Left lung (tissue), 10 donors: ENCODE measurements around the gene CNPY1. TPM values are rescaled to one million over a fixed set of nuclear protein-coding genes. Genes with fewer than 3 reads are reported as not detected.

Experiments used
- ATAC-seq: fragments of 200-7000 bp; cut with Tn5 transposase; one replicate; pipeline ENCODE4 v1.9.1; 2020; ENCODE audit warnings: moderate library complexity
- DNase-seq, 4 donors: peaks; one replicate each; pipeline ENCODE4 v3.0.0-alpha.2; 2013 to 2020
- H3K27ac ChIP-seq, 2 donors: fragments of 200-600 bp; sonication (generic) in 1 of 2; one replicate each; pipeline versions ENCODE4 v1.5.0 to v1.8.0; 2020 to 2021
- H3K27me3 ChIP-seq, 2 donors: fragments of 200-600 bp; sonication (generic) in 1 of 2; one replicate each; pipeline versions ENCODE4 v1.5.0 to v1.8.0; 2020 to 2021
- H3K36me3 ChIP-seq, 2 donors: fragments of 200-600 bp; sonication (generic) in 1 of 2; one replicate each; pipeline versions ENCODE4 v1.5.0 to v1.8.0; 2020 to 2021
- H3K4me1 ChIP-seq, 2 donors: fragments of 200-600 bp; one replicate each; pipeline ENCODE4 v1.8.0; 2021
- H3K4me3 ChIP-seq, 2 donors: fragments of 200-600 bp; sonication (generic) in 1 of 2; one replicate each; pipeline versions ENCODE4 v1.5.0 to v1.8.0; 2020 to 2021; ENCODE audit warnings: mild to moderate bottlenecking in 1 of 2
- H3K9me3 ChIP-seq, 2 donors: fragments of 200-600 bp; sonication (generic) in 1 of 2; one replicate each; pipeline versions ENCODE4 v1.5.0 to v1.8.0; 2020 to 2021
- intact Hi-C, 2 donors: fragments of 100-400 bp; cut with DNase I; formaldehyde crosslinking; loops; one replicate each; pipeline versions ENCODE4 v1.11.2 to v1.14.2; 2022
- polyA plus RNA-seq, 6 donors: library from polyadenylated mRNA; unstranded; fragments of 120-200 nt; gene quantifications; one replicate each; pipeline ENCODE4 v1.2.1, GENCODE V29; 2013; ENCODE audit not compliant: insufficient read length in 6 of 6
- total RNA-seq, 2 donors: library from RNA; stranded (reverse); fragmentation: NEBNext Ultra II Directional; extraction: Animal tissue kit (Norgen Biotek cat#: 25700); gene quantifications; one replicate each; pipeline ENCODE4 v1.2.1, GENCODE V29; 2021
- TF ChIP-seq, protein P1 (sequence below), 2 donors: fragments of 200-600 bp; sonication (generic) in 1 of 2; IDR thresholded peaks; one replicate each; pipeline versions ENCODE4 v1.5.0 to v1.8.0; 2021; ENCODE audit warnings: antibody characterized with exemption in 2 of 2
- donor health status: DM: no; HTN: yes; CAD: no.
- donor health status: DM: no; HTN: no; CAD: no.

Gene CNPY1
- total and polyA plus RNA-seq, 8 donors: not detected

DNA sequence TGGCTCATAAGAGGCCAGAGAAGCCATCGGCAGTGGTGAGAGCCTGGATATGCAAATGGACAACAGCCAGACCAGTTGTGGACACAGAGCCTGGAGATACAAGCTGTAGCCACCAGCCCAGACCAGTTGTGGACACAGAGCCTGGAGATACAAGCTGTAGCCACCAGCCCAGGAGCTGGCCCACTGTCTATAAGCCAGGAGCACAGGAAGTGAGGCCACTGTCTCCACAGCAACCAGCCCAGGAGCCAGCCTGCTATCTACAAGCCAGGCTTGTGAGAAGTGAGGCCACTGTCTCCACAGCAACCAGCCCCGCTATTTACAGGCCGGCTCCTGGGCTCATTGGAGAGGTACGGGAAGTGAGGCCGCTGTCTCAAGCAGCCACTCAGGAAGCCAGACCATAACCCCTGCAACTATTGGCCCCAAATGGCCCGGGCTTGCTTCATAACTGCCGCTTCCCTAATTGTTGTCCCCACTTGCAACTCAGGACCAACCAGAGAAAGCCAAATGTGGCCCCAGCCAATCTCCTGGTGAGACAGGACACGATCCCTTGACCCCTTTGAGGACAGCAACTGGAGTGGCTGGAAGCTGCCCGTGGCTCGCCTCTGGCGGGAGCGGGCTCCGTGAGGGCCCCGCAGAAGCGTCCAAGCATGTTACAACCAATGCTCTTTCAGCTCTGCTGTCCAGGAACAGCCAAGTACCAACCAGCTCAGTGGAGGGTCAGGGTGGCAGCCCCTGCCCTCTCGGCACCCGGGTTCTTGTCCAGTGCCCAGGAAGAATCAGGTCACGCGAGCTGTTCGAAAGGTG, 44.1 kb upstream of the CNPY1 start:
- intact Hi-C loops: loop anchor here in 1 of 2 donors (10.0 kb wide), 1 partner anchor 174 kb away; no protein-coding TSS in a partner anchor
- Histone ChIP-seq H3K9me3 (no peaks in the 10 kb centered on the region), H3K36me3 (no peaks in the 10 kb centered on the region), H3K27ac (peak overlapping the region in 1 of 2 donors; percentile 94), H3K4me1 (peaks cover 4 to 47% of the 10 kb centered on the region in 2 donors), H3K4me3 (no peak overlapping the region), H3K27me3 (peaks cover 0 to 19% of the 10 kb centered on the region in 2 donors)
- DNase-seq (peak in 3 of 4 donors; percentile 60 to 91 (median 88)), ATAC-seq (peak; percentile 93)
- TF ChIP-seq, protein P1, sequence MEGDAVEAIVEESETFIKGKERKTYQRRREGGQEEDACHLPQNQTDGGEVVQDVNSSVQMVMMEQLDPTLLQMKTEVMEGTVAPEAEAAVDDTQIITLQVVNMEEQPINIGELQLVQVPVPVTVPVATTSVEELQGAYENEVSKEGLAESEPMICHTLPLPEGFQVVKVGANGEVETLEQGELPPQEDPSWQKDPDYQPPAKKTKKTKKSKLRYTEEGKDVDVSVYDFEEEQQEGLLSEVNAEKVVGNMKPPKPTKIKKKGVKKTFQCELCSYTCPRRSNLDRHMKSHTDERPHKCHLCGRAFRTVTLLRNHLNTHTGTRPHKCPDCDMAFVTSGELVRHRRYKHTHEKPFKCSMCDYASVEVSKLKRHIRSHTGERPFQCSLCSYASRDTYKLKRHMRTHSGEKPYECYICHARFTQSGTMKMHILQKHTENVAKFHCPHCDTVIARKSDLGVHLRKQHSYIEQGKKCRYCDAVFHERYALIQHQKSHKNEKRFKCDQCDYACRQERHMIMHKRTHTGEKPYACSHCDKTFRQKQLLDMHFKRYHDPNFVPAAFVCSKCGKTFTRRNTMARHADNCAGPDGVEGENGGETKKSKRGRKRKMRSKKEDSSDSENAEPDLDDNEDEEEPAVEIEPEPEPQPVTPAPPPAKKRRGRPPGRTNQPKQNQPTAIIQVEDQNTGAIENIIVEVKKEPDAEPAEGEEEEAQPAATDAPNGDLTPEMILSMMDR (IDR thresholded peaks at IDR 0.05): no peak

DNA sequence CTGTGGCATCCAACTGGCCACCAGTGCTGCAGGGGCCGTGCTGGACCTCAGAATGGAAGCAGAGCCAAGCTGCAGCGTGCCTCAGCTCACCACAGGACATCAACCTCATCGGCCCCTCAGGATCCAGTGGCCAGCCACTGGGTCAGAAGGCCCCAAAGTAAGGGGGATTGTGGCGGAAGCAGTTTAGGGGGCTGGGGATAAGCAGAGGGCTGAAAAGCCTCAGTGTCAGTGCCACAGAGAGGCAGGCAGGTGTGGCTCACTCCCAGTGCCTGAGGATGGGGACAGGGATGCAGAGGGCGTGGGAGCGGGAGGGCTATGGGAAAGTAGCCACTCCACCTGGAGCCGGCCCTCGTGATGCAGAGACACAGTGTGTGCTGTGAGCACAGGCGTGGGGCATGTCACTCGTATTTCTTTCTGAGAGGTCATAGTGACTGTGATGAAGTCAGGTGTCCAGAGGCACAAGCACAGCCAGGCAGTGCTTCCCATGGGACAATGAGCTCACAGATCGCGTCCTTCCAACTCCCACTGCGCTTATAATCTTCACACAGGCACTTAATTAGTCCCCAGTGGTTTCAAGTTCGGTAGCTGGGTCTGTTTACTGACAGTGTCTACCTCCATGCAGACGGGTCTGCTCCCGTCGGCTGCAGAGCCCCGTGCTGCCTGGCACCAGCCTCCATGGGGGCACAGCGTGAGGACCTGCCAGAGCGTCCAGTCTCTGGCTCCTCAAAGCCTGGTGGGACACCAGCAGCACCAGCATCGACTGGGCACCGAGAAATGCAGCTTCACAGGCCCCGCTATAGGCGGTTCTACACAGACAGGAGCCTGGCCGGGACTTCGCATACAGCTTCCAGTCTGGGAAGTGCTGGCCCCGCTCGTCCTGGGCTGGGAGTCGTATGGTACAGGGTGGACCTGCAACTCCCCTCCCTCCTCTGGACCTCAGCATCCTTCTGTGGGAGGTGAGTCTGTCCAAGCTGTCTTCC, 42.9 kb upstream of the CNPY1 start:
- DNase-seq: no peak
- H3K27ac ChIP-seq: peak overlapping the region in 1 of 2 donors; percentile 94
- H3K4me3 ChIP-seq: no peak overlapping the region
- H3K27me3 ChIP-seq: peaks cover 0 to 21% of the 10 kb centered on the region in 2 donors
- no peaks in the 10 kb centered on the region for H3K36me3 ChIP-seq
- ATAC-seq: no peak
- TF ChIP-seq, protein P1 (IDR thresholded peaks at IDR 0.05): no peak
- H3K4me1 ChIP-seq: peaks cover 4 to 44% of the 10 kb centered on the region in 2 donors
- H3K9me3 ChIP-seq: no peaks in the 10 kb centered on the region
- intact Hi-C loops: no loop called here

DNA sequence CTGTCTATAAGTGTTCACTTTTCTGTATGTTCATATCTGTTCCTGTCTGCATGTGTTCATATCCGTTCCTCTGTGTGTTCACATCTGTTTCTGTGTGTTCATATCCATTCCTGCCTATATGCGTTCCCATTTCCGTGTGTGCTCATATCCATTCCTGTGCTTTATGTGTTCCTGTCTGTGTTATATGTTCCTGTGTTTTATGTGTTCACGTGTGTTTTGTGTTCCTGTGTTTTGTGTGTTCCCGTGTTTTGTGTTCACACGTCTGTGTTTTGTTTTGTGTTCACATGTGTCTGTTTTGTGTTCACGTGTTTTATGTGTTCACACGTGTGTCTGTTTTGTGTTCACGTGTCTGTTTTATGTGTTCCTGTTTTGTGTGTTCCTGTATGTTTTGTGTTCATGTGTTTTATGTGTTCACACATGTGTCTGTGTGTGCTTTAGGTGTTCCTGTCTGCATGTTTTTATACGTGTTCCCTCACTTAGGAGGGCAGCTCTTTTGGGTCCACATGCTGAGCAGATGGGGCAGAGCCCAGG, 42.2 kb upstream of the CNPY1 start:
- no peak for DNase-seq
- no peak overlapping the region for H3K27ac ChIP-seq
- intact Hi-C loops: no loop called here
- no peaks in the 10 kb centered on the region for H3K9me3 ChIP-seq
- no peak for ATAC-seq
- H3K4me3 ChIP-seq: no peak overlapping the region
- TF ChIP-seq, protein P1 (IDR thresholded peaks at IDR 0.05): no peak
- peaks cover 0 to 27% of the 10 kb centered on the region in 2 donors for H3K27me3 ChIP-seq
- H3K36me3 ChIP-seq: no peaks in the 10 kb centered on the region
- H3K4me1 ChIP-seq: peaks cover 4 to 36% of the 10 kb centered on the region in 2 donors

DNA sequence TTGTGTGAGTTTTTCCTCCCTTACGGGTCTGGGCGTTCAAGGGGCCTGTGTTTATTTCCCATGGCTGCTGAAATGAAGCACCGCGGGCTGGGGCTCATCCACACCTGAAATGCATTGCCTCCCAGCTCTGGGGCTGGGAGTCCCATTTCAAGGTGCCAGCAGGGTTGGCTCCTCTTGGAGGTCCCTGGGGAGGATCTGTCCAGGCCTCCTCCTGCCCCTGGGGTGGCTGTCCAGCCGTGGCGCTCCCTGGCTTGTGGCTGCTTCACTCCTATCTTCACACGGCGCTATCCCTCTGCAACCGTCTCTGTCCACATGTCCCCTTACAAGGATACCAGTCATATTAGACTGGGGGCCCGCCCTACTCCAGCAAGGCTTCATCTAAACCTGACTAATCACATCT, 41.1 kb upstream of the CNPY1 start:
- no peak for ATAC-seq
- no peak overlapping the region for H3K4me3 ChIP-seq
- H3K36me3 ChIP-seq: no peaks in the 10 kb centered on the region
- H3K9me3 ChIP-seq: no peaks in the 10 kb centered on the region
- DNase-seq: peak in 1 of 4 donors; percentile 22
- intact Hi-C loops: no loop called here
- TF ChIP-seq, protein P1 (IDR thresholded peaks at IDR 0.05): no peak
- peaks cover 0 to 27% of the 10 kb centered on the region in 2 donors for H3K27me3 ChIP-seq
- peaks cover 4 to 32% of the 10 kb centered on the region in 2 donors for H3K4me1 ChIP-seq
- no peak overlapping the region for H3K27ac ChIP-seq
